SK-N-MC (cell line): Measurements from ENCODE around the gene PROM2.

Experiments used
- DNase-seq: peaks from one replicate; pipeline ENCODE4 v3.0.0-alpha.2; 2011; ENCODE audit warnings: low read depth, low spot score
- H3K27ac ChIP-seq: fragments of 200-600 bp; sonication (generic); 2 replicates; pipeline ENCODE4 v1.5.1; 2016; ENCODE audit warnings: mixed run types
- H3K36me3 ChIP-seq: fragments of 200-600 bp; sonication (generic); 2 replicates; pipeline ENCODE4 v1.6.1; 2017; ENCODE audit warnings: antibody characterized with exemption, low read length, mixed read lengths; ENCODE audit not compliant: insufficient read depth
- H3K4me3 ChIP-seq: fragments of 200-600 bp; sonication (generic); 2 replicates; pipeline ENCODE4 v1.5.1; 2016
- H3K9ac ChIP-seq: fragments of 200-600 bp; sonication (generic); 2 replicates; pipeline ENCODE4 v1.8.0; 2017; ENCODE audit warnings: mixed run types, mixed read lengths; ENCODE audit not compliant: insufficient read length
- H3K9me3 ChIP-seq: fragments of 200-600 bp; sonication (generic); 2 replicates; pipeline ENCODE4 v1.6.1; 2017; ENCODE audit warnings: low read depth, mild to moderate bottlenecking, antibody characterized with exemption, low read length, moderate library complexity, mixed read lengths
- EZH2 ChIP-seq: fragments of 200-600 bp; sonication (generic); IDR thresholded peaks from one replicate; pipeline ENCODE4 v1.6.1; 2017; ENCODE audit warnings: antibody characterized with exemption
- FOXP2 ChIP-seq: optimal IDR thresholded peaks from 2 replicates; pipeline ENCODE3; 2011; ENCODE audit warnings: mild to moderate bottlenecking, moderate library complexity; ENCODE audit not compliant: insufficient read depth; ENCODE audit errors: extremely low read length, control extremely low read depth
- POLR2AphosphoS5 ChIP-seq: IDR thresholded peaks from 2 replicates; pipeline ENCODE4 v1.6.1; 2012; ENCODE audit warnings: mild to moderate bottlenecking, low read depth, low read length, borderline replicate concordance

The PROM2 gene

GRCh38 chr2:95297639-95298395, 23.6 kb downstream of the PROM2 start:
- Histone ChIP-seq H3K36me3 (no peaks in the 10 kb centered on the region), H3K9ac (no peak overlapping the region), H3K27ac (no peak overlapping the region), H3K9me3 (no peaks in the 10 kb centered on the region), H3K4me3 (no peak overlapping the region)
- DNase-seq: no peak
- TF ChIP-seq FOXP2 (no peak), POLR2AphosphoS5 (no peak), EZH2 (no peak)

GRCh38 chr2:95298486-95299111, 24.4 kb downstream of the PROM2 start:
- Histone ChIP-seq H3K9ac (no peak overlapping the region), H3K36me3 (no peaks in the 10 kb centered on the region), H3K27ac (no peak overlapping the region), H3K9me3 (no peaks in the 10 kb centered on the region), H3K4me3 (no peak overlapping the region)
- DNase-seq: no peak
- TF ChIP-seq FOXP2: no peak
- TF ChIP-seq POLR2AphosphoS5: no peak
- TF ChIP-seq EZH2: no peak

GRCh38 chr2:95299961-95300360, 25.7 kb downstream of the PROM2 start:
- TF ChIP-seq FOXP2 (no peak), EZH2 (no peak), POLR2AphosphoS5 (no peak)
- Histone ChIP-seq H3K9ac (no peak overlapping the region), H3K36me3 (no peaks in the 10 kb centered on the region), H3K27ac (no peak overlapping the region), H3K4me3 (no peak overlapping the region), H3K9me3 (no peaks in the 10 kb centered on the region)
- DNase-seq: no peak

GRCh38 chr2:95300450-95300849, 26.2 kb downstream of the PROM2 start:
- no peak overlapping the region for H3K9ac ChIP-seq
- no peaks in the 10 kb centered on the region for H3K36me3 ChIP-seq
- no peak overlapping the region for H3K27ac ChIP-seq
- H3K9me3 ChIP-seq: no peaks in the 10 kb centered on the region
- H3K4me3 ChIP-seq: no peak overlapping the region
- DNase-seq: no peak
- TF ChIP-seq FOXP2 (no peak), POLR2AphosphoS5 (no peak)

- no peaks in the 10 kb centered on the region for H3K9me3 ChIP-seq
- no peak overlapping the region for H3K4me3 ChIP-seq
- H3K9ac ChIP-seq: no peak overlapping the region
- H3K36me3 ChIP-seq: no peaks in the 10 kb centered on the region
- TF ChIP-seq FOXP2 (no peak), POLR2AphosphoS5 (no peak), EZH2 (no peak)
- no peak overlapping the region for H3K27ac ChIP-seq
- no peak for DNase-seq
These were observed 26.9 kb downstream of the PROM2 start for GRCh38 chr2:95301186-95301585.

GRCh38 chr2:95301876-95302641, 27.8 kb downstream of the PROM2 start:
- H3K9ac ChIP-seq: no peak overlapping the region
- TF ChIP-seq FOXP2: no peak
- TF ChIP-seq EZH2: no peak
- TF ChIP-seq POLR2AphosphoS5: no peak

GRCh38 chr2:95303191-95303919, 29.1 kb downstream of the PROM2 start:
- no peak overlapping the region for H3K4me3 ChIP-seq
- no peaks in the 10 kb centered on the region for H3K9me3 ChIP-seq
- no peaks in the 10 kb centered on the region for H3K36me3 ChIP-seq
- DNase-seq: no peak
- TF ChIP-seq FOXP2: no peak
- no peak overlapping the region for H3K27ac ChIP-seq
- no peak overlapping the region for H3K9ac ChIP-seq

More at GRCh38 chr2:95301876-95302641, 27.8 kb downstream of the PROM2 start:
- Histone ChIP-seq H3K36me3 (no peaks in the 10 kb centered on the region), H3K4me3 (no peak overlapping the region), H3K9me3 (no peaks in the 10 kb centered on the region), H3K27ac (no peak overlapping the region)
- no peak for DNase-seq

- DNase-seq: no peak
- TF ChIP-seq POLR2AphosphoS5: no peak
- TF ChIP-seq FOXP2: no peak
- TF ChIP-seq EZH2: no peak
- Histone ChIP-seq H3K9ac (no peak overlapping the region), H3K4me3 (no peak overlapping the region), H3K27ac (no peak overlapping the region), H3K36me3 (no peaks in the 10 kb centered on the region), H3K9me3 (no peaks in the 10 kb centered on the region)
These were observed 31.3 kb downstream of the PROM2 start for GRCh38 chr2:95305380-95306061.
